Gastroesophageal sphincter (tissue), 4 donors: ENCODE measurements around the gene MSLN. TPM values are rescaled to one million over a fixed set of nuclear protein-coding genes. Genes with fewer than 3 reads are reported as not detected.

Experiments
- ATAC-seq: fragments of 150-250 bp; one replicate; pipeline ENCODE4 v1.9.1; 2016; ENCODE audit warnings: mild to moderate bottlenecking, moderate library complexity
- H3K27ac ChIP-seq, 4 donors: fragments of 200-600 bp; sonication (generic) in 3 of 4; 1 replicate in 3 of 4; 2 replicates in 1 of 4; pipeline ENCODE4 v1.5.1; 2016 to 2019
- H3K27me3 ChIP-seq: fragments of 200-600 bp; sonication (generic); one replicate; pipeline ENCODE4 v1.5.1; 2019
- H3K36me3 ChIP-seq, 2 donors: fragments of 200-600 bp; sonication (generic); one replicate each; pipeline ENCODE4 v1.5.1; 2019; ENCODE audit warnings: control low read depth in 1 of 2
- H3K4me1 ChIP-seq, 3 donors: fragments of 200-600 bp; sonication (generic); 1 replicate in 2 of 3; 2 replicates in 1 of 3; pipeline ENCODE4 v1.5.1; 2016 to 2019; ENCODE audit warnings: control low read depth in 2 of 3
- H3K4me3 ChIP-seq, 2 donors: fragments of 200-600 bp; sonication (generic); one replicate each; pipeline ENCODE4 v1.5.1; 2019; ENCODE audit warnings: mild to moderate bottlenecking in 1 of 2, moderate library complexity in 1 of 2
- H3K9me3 ChIP-seq, 3 donors: fragments of 200-600 bp; sonication (generic); one replicate each; pipeline ENCODE4 v1.5.1; 2017 to 2019; ENCODE audit warnings: control low read depth in 2 of 3
- EP300 ChIP-seq: sonication (generic); formaldehyde crosslinking; IDR thresholded peaks from one replicate; pipeline ENCODE4 v1.6.1; 2017; ENCODE audit warnings: antibody characterized with exemption, mild to moderate bottlenecking
- POLR2A ChIP-seq, 2 donors: fragments of 450-650 bp; IDR thresholded peaks; one replicate each; pipeline ENCODE4 v1.6.1; 2017; ENCODE audit warnings: antibody characterized with exemption in 2 of 2, mild to moderate bottlenecking in 2 of 2, moderate library complexity in 1 of 2
- POLR2AphosphoS5 ChIP-seq: sonication (generic); formaldehyde crosslinking; IDR thresholded peaks from one replicate; pipeline ENCODE4 v1.6.1; 2017; ENCODE audit warnings: antibody characterized with exemption
- WGBS, 2 donors: methylation state at CpG; one replicate each; pipeline ENCODE4 v1.1.5; 2018; ENCODE audit warnings: low coverage in 1 of 2; 5-methylcytosine and 5-hydroxymethylcytosine counted together
- total RNA-seq, 4 donors: library from RNA; depleted of rRNA; stranded (reverse); fragments of >200 nt; gene quantifications; one replicate each; pipeline ENCODE4 v1.1.0, GENCODE V29; 2016
- TF ChIP-seq, protein P1 (sequence below), 4 experiments: fragments of 200-600 bp in 2 of 4; fragments of 450-650 bp in 2 of 4; sonication (generic) in 1 of 4; IDR thresholded peaks; one replicate each; pipeline ENCODE4 v1.5.1; 2017 to 2019; ENCODE audit warnings: antibody characterized with exemption in 4 of 4, mild to moderate bottlenecking in 2 of 4, moderate library complexity in 2 of 4

MSLN gene
- total RNA-seq, 4 donors from 2014 or later: 0.73 to 7.2 TPM; not detected in 2

DNA sequence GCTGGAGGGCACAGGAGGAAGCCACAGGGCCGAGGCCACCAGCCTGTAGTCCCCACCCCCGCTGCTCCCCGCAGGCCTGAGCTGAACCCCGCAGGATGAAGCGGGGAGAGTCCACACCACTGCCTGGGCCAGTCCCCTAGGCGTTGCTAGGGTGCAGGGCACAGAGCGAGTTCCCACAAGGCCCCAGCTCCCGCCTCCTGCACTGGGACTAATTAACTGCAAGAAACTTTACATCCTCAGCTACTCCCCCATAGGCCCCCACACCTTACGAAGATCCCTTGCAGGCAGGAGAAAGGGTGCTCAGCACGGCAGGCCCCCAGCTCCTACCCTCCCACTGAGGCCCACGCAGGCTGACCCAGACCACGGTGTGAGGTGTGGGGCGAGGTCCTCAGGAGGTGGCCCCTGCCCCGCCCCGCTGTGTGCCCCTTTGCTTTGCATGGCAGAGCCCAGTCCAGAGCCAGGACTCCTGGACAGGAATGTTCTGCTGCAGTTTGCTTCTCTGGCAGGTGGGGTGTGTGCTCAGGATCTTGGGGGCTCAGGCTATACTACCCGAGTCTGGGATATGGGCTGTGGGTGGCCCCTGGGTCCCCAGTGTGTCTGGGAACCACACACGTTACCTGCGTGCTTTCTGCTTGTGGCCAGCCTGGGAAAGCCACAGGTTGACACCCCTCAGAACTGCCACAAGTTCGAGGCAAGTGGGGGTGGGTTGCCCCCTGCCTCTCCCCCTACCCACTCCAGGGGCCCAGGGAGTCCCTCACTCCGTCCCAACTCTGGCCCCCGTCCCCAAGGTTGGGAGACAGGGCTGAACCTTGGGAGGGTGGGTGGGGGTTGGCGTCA, 38.8 kb downstream of the MSLN start:
- no peak for ATAC-seq
- TF ChIP-seq POLR2AphosphoS5 (no peak), POLR2A (IDR thresholded peaks at IDR 0.05) (no peak), EP300 (no peak)
- TF ChIP-seq, protein P1, sequence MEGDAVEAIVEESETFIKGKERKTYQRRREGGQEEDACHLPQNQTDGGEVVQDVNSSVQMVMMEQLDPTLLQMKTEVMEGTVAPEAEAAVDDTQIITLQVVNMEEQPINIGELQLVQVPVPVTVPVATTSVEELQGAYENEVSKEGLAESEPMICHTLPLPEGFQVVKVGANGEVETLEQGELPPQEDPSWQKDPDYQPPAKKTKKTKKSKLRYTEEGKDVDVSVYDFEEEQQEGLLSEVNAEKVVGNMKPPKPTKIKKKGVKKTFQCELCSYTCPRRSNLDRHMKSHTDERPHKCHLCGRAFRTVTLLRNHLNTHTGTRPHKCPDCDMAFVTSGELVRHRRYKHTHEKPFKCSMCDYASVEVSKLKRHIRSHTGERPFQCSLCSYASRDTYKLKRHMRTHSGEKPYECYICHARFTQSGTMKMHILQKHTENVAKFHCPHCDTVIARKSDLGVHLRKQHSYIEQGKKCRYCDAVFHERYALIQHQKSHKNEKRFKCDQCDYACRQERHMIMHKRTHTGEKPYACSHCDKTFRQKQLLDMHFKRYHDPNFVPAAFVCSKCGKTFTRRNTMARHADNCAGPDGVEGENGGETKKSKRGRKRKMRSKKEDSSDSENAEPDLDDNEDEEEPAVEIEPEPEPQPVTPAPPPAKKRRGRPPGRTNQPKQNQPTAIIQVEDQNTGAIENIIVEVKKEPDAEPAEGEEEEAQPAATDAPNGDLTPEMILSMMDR (IDR thresholded peaks at IDR 0.05): no peak
- Histone ChIP-seq H3K36me3 (no peaks in the 10 kb centered on the region), H3K27ac (no peak overlapping the region), H3K4me1 (no peaks in the 10 kb centered on the region), H3K4me3 (no peak overlapping the region), H3K9me3 (no peaks in the 10 kb centered on the region), H3K27me3 (peaks cover 87% of the 10 kb centered on the region)
- WGBS, 2 donors: 62 to 80% methylated on average over 1 to 9 of the region's 22 CpGs

- Histone ChIP-seq H3K27ac (no peak within 1 kb of the TSS), H3K36me3 (no peaks in the 10 kb centered on the region), H3K4me1 (no peaks in the 10 kb centered on the region), H3K9me3 (no peaks in the 10 kb centered on the region), H3K27me3 (peaks cover 93% of the 10 kb centered on the region), H3K4me3 (no peak within 1 kb of the TSS)
- WGBS, 2 donors: 10% methylated on average over 2 of the region's 57 CpGs; no CpG with 5 or more reads in 1 of the 2 donors
- no peak for ATAC-seq
- TF ChIP-seq POLR2AphosphoS5: no peak
- no peak for TF ChIP-seq POLR2A (IDR thresholded peaks at IDR 0.05)
- TF ChIP-seq, protein P1 (IDR thresholded peaks at IDR 0.05): no peak
- TF ChIP-seq EP300: no peak
These were observed 39.7 kb downstream of the MSLN start, which contains the start of gene GNG13 for GRCh38 chr16:799948-800833. Gene GNG13, minus strand, starts transcription at chr16:800734. Its CDS starts 1,657 bp downstream, at chr16:799077.

DNA sequence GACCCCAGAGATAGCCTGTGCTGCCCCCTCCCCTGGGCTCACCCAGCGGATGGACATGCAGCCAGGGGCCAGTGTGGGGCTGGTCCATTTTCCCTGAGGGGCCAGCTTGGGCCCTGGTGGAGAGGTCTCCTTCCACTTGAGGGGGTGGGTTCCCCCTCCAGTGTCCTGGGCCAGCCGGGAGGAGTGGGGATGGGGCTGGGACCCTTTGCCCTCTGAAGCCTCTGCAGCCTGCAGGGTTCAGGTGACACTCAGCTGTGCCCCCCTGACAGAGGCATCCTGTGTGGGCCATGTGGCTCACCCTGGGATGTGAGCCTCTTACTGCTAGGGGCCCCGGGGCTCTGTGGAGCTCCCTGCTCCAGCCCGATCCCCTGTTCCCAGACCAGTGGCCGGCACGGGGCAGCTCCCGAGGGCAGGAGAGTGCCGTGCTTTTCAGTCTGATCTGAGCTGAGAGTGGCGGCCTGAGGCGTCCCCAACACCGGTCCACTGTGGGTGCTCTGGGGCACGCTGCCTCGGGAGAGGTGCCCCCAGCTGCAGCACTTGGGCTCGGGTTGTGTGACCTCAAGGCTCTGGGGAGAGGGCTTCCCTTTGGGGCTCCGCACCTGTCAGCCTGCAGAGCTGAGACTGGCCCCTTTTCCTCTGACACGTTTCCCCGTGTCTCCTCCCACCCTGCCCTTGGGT, 40.4 kb downstream of the MSLN start:
- Histone ChIP-seq H3K36me3 (no peaks in the 10 kb centered on the region), H3K27me3 (peaks cover 96% of the 10 kb centered on the region), H3K4me1 (peaks cover 0 to 3% (median 0%) of the 10 kb centered on the region in 3 donors), H3K4me3 (no peak overlapping the region), H3K27ac (no peak overlapping the region), H3K9me3 (no peaks in the 10 kb centered on the region)
- WGBS, 2 donors: 0% methylated on average over 2 of the region's 17 CpGs; no CpG with 5 or more reads in 1 of the 2 donors
- no peak for ATAC-seq
- TF ChIP-seq POLR2A (IDR thresholded peaks at IDR 0.05): no peak
- TF ChIP-seq, protein P1 (IDR thresholded peaks at IDR 0.05): no peak
- TF ChIP-seq POLR2AphosphoS5: no peak
- TF ChIP-seq EP300: no peak

DNA sequence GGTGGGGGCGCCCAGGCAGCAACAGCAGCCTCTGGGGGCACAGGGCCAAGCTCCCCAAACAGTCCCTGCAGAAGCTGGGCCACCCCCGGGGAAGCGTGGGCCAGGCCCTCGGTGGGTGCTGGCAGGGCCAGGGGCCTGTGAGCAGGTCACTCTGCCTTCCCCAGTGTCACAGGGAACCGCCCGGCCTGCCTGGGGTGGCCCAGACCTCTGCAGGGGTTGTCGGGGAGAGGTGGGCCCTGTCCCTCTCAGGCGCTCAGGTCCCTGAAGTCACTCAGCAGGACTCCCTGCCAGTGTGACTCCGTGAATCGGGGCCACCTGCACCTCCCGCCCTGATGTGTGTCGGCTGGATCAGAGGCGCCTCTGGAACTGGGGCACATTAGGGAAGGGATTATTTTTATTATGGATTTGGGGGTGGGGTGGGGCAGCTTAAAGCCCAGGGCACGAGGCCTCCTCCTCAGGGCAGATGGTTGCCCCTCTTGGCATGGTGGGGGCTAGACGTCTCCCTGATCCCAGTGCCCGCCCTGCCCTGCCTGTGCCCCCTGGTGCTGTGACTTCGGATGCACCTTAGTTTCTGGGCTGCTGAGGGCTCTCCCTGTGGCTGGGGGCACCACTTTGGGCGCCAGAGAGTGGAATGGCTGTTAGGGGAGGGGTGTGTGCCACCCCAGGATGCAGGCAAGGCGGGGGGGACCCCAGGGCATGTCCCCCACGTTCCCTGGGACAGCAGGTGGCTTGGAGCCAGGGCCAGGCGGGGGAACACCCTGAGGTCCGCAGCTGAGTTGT, 41.2 kb downstream of the MSLN start:
- Histone ChIP-seq H3K4me3 (no peak overlapping the region), H3K27me3 (peaks cover 88% of the 10 kb centered on the region), H3K27ac (no peak overlapping the region), H3K9me3 (no peaks in the 10 kb centered on the region), H3K36me3 (no peaks in the 10 kb centered on the region), H3K4me1 (peaks cover 0 to 11% (median 0%) of the 10 kb centered on the region in 3 donors)
- 20% methylated on average over 2 of the region's 22 CpGs; no CpG with 5 or more reads in 1 of the 2 donors for WGBS, 2 donors
- ATAC-seq: no peak
- TF ChIP-seq, protein P1 (IDR thresholded peaks at IDR 0.05): no peak
- no peak for TF ChIP-seq POLR2A (IDR thresholded peaks at IDR 0.05)
- no peak for TF ChIP-seq POLR2AphosphoS5
- TF ChIP-seq EP300: no peak
